Measurements from ENCODE around the gene GLYATL1B.
A peak's percentile ranks its signal among the peaks of the same experiment; 100 is the strongest.
"Not testable (repeated sequence)": the region's sequence is repeated elsewhere in the genome, so short reads cannot be mapped to it uniquely, and the experiment has no call there.

Gene GLYATL1B

DNA sequence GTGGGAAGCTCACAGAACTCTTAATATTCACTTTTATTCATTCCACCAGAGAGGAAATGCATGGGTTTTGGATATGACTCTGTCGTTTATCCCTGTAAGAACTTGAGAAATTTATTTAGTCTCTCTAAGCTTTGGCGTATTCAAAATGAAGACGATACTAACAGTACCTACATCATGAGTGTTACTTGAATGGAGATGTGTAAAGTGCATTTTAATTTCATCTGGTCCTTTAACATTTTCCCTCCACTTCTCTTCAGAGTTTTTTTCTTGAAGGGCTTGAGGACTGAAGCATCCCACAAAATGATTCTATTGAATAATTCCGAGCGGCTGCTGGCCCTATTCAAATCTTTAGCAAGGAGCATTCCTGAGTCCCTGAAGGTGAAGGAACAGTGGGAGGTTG lies at the start of gene GLYATL1B:
GLYATL1B (plus strand) TSS at position 301 of the 400 bp plus-strand sequence; CDS start at position 301, 0 bp downstream.
- not testable (repeated sequence) for DNase-seq (ENCODE audit: low read depth, low spot score)

DNA sequence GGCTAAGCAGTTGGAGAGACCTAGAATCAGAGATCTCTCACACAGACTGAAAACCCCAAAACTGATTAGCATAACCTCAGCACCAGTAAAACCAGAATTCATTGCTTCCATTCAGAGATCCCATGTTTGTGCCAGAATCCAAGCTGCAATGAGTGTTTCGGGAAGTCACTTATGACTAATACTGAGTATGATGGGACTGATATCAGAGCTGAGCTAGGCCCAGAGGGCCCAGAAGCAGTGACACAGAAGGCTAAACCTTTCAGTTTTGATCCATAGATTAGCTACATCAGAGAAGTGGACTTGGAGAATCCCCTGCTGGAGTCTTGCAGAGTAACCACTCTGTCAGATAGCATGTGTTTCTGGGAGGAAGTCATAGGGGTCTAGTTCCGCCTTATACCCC lies 49.6 kb upstream of the GLYATL1B start:
- DNase-seq (ENCODE audit: low read depth, low spot score), result not testable (repeated sequence)

GRCh38 chr11:59037434-59037833 lies 48.7 kb upstream of the GLYATL1B start:
- DNase-seq (ENCODE audit: low read depth, low spot score), result not testable (repeated sequence)

- DNase-seq (ENCODE audit: low read depth, low spot score), result no peak
Observed at GRCh38 chr11:59040607-59041006, 45.5 kb upstream of the GLYATL1B start.

- not testable (repeated sequence) for DNase-seq (ENCODE audit: low read depth, low spot score)
Observed at GRCh38 chr11:59051383-59051782, 34.7 kb upstream of the GLYATL1B start.

- DNase-seq (ENCODE audit: low read depth, low spot score), result not testable (repeated sequence)
Observed at GRCh38 chr11:59052355-59052754, 33.8 kb upstream of the GLYATL1B start.

DNA sequence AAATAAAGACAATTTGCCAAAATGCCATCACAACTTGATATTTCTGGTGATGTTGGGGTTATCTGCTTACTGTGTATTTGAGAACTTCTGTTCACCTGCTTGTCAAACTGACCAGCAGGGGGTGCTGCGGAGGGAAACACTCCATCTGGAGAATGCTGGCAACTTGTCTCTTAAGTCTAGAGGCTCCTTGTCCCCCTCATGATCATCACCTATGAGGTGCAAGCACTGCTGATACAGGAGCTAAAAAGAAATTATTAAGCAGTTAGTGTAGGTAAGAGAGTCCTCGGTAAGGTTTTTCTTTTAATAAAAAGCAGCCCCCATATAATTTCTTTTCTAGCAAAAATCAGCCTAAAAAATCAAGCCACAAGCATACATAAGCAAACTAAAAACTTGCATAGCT lies 32.7 kb upstream of the GLYATL1B start:
- peak; percentile 53 for DNase-seq (ENCODE audit: low read depth, low spot score)

- DNase-seq (ENCODE audit: low read depth, low spot score), result peak; percentile 98
Observed at GRCh38 chr11:59058120-59059033, 27.7 kb upstream of the GLYATL1B start.

DNA sequence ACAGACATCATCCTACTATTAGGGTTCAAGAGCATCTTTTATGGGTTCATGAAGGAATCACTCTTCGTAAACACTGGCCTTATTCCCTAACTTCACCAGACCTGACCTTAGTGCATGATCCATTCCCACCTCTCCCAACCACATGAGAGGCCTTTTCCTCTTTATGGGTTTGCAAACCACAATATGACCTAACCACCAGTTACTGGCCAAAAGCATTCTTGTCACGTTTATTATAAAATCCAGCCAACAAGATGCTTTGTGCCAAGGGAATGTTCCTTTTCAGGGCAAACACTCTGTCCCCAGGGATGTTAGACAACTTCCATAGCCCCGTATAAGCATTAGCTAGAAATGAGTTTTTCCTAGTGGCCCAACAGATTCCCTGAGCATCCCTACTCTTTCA lies 26.0 kb upstream of the GLYATL1B start:
- not testable (repeated sequence) for DNase-seq (ENCODE audit: low read depth, low spot score)

DNA sequence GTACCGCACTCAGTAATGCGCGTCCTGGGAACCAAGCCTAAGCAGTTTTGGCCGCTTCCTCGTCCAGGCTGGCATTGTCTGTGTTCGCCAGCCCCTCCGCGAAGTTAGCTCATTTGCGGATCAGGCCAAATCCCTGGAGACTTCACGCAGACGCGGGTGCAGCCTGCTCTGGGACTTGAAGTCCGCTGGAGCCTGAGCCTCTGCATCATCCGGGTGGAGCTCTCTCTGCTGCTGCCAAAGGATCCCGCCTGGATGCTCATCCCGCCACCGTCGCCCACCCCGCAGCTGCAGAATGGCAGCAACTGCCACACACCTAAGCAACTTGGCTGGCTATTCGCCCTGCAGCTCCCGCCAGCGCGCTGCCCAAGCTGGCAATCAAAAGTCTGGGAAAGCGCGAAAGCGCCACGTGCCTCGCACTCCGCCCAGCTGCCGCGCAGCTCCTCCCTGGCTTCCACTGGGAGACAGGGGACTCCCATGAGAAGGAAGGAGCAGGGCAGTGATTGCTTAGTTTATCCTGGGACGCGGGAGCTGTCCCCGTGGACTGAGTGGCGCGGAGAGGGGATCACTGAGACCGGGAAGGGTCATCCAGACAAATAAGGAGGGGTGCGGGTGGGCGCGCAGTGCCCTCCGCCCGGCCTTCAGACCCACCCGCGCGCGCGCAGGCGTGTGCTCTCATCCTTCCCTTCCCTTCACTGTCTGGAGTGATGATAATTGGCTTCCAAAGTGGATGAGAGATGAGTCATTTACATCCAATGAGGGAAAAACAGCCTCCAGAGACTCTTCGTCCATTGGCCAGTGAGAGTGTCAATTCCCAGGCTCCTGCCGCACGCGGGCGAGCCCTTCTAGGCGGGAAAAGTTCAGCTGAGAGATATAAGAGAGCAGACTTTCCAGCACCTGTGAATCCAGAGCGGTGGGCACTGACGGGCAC lies 23.2 kb upstream of the GLYATL1B start:
- DNase-seq (ENCODE audit: low read depth, low spot score), result no peak

DNA sequence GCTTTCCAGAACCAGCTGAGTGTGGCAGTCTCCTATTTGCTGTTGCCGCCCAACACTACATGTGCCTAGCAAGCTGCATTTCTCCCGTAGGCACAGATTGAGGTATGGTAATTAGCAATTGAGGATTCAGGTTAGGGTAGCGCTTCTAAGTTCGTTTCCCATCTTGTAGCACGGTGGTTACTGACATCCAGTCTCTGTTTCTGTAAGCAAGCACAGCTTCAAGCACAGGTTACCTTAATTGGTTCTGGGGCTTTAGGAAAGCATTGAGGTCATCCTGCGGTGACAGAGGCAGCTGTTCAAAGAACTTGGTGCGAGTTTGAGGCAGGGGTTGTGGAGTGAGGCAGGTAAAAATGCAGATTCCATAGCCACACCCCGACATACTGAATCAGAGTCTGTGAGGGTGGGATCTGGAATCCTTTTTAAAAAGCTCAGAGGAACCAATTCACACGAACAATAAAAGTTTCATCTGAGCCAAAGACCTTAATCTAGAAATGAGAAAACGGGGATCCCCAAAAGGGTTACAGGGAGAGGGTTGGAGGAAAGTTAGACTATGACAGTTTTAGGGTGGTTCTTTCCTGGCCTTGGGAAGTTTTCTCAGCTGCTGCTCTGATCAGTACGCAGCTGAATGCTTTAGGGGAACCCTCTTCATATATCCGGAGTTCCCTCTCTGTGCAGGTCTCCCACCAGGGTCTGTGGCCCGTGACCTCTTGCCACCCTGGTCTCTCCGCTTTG lies 21.9 kb upstream of the GLYATL1B start:
- DNase-seq (ENCODE audit: low read depth, low spot score), result not testable (repeated sequence)

DNA sequence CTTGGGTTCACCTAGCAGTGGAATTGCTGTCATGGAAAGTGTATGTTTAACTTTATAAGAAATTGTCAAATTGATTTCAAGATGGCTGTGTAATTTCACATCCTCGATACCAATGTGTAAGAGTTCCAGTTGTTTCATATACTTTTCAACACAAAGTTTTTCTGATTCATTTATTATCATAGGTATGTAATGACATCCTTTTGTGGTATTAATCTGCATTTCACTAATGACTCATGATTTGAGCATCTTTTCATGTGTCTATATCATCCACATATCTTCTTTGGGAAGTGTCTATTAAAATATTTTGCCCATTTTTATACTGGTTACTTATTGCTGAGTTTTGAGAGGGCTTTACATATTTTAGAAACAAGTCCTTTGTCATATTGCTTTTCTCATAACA lies 17.0 kb upstream of the GLYATL1B start:
- no peak for DNase-seq (ENCODE audit: low read depth, low spot score)

DNA sequence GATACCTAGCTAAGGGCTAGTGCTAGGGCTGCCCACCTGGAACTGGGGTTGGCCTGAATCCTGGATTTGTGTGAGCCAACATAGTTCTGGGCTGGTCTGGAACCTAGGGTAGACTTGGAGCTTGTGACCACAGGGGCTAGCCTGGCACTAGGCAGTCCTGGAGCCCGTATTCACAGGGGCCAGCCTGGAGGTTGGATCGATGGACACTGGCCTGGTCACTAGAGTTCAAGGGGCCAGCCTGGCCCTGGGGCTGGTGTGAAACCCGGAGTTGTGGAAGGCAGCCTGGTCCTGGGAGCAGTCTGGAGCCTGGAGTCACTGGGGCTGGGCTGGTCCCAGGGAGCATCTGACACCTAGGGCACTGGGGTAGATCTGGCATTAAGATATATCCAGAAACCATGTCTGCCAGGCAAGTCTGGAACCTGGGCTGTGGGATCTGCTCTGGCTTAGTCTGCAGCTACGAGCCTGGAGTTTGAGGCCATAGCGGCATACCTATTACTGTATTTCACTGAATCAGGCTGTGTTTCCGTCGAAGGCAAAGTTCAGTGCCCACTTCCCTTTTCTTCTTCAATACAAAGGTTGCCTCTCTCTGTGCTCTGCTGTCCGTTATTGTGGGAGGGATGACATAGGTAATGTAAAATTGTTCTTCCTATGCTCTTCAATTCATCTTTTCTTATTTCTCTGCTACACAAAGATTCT lies 9.1 kb upstream of the GLYATL1B start:
- no peak for DNase-seq (ENCODE audit: low read depth, low spot score)

- no peak for DNase-seq (ENCODE audit: low read depth, low spot score)
Observed at GRCh38 chr11:59078435-59078834, 7.7 kb upstream of the GLYATL1B start.

GRCh38 chr11:59079086-59079485 lies 7.0 kb upstream of the GLYATL1B start:
- DNase-seq (ENCODE audit: low read depth, low spot score), result no peak

- not testable (repeated sequence) for DNase-seq (ENCODE audit: low read depth, low spot score)
Observed at GRCh38 chr11:59080421-59080820, 5.7 kb upstream of the GLYATL1B start.

DNA sequence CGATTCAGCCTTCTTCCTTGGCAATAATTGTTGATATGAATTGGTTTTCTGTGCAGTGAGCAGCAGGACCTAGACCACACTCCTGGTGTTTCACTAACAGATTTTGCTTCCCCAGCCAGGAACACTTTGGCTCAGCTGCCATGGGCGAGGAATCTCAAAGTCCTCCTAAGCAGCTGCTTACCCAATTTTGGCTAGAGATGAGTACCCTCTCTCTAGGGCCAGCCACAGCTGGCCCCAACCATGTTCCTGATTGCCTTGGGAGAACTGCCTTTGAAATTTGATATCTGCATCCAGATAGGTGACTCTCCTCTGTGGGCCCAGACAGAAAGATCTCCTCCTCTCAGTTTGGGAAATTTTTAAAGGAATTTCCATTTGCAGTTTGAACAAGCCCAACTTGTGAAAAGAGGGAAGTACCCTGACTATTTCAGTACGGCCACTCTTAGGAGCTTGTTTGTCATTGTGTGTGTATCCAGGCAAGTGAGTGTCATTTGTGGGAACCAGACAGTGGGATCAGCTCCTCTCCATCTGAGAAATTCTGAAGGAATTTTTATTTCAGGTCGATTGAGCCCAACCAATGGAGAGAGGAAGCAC lies 4.6 kb upstream of the GLYATL1B start:
- not testable (repeated sequence) for DNase-seq (ENCODE audit: low read depth, low spot score)

GRCh38 chr11:59088162-59088561 lies 2.1 kb downstream of the GLYATL1B start:
- no peak for DNase-seq (ENCODE audit: low read depth, low spot score)

GRCh38 chr11:59093576-59093975 lies 7.5 kb downstream of the GLYATL1B start:
- not testable (repeated sequence) for DNase-seq (ENCODE audit: low read depth, low spot score)

GRCh38 chr11:59095225-59095624 lies 9.1 kb downstream of the GLYATL1B start:
- peak; percentile 27 for DNase-seq (ENCODE audit: low read depth, low spot score)
